Smooth muscle cell (in vitro differentiated cells): ENCODE results near the gene SCUBE1. TPM values are rescaled to one million over a fixed set of nuclear protein-coding genes. Genes with fewer than 3 reads are reported as not detected.

ENCODE experiments used
- DNase-seq: peaks from one replicate; lab custom pipeline; 2025; ENCODE audit not compliant: unreplicated experiment; lab: John Stamatoyannopoulos, UW
- H2AFZ ChIP-seq: fragments of 200-600 bp; sonication (generic); 2 replicates; pipeline ENCODE4 v1.6.0; 2016; ENCODE audit warnings: antibody characterized with exemption, low read depth, mild to moderate bottlenecking
- H3F3A ChIP-seq: fragments of 200-600 bp; sonication (generic); 2 replicates; pipeline ENCODE4 v1.6.0; 2017; ENCODE audit warnings: antibody characterized with exemption, low read depth
- H3K27ac ChIP-seq: fragments of 200-600 bp; sonication (generic); 2 replicates; pipeline ENCODE4 v1.5.1; 2016; ENCODE audit warnings: low read depth, mild to moderate bottlenecking
- H3K27me3 ChIP-seq: fragments of 200-600 bp; sonication (generic); 2 replicates; pipeline ENCODE4 v1.6.1; 2016; ENCODE audit warnings: low read depth, mild to moderate bottlenecking
- H3K36me3 ChIP-seq: fragments of 200-600 bp; sonication (generic); 2 replicates; pipeline ENCODE4 v1.5.1; 2016; ENCODE audit warnings: low read depth
- H3K4me1 ChIP-seq: fragments of 200-600 bp; sonication (generic); 2 replicates; pipeline ENCODE4 v1.5.1; 2016; ENCODE audit warnings: low read depth
- H3K4me2 ChIP-seq: fragments of 200-600 bp; sonication (generic); 2 replicates; pipeline ENCODE4 v1.6.0; 2016; ENCODE audit warnings: mild to moderate bottlenecking
- H3K4me3 ChIP-seq: fragments of 200-600 bp; sonication (generic); 2 replicates; pipeline ENCODE4 v1.5.1; 2016; ENCODE audit warnings: mild to moderate bottlenecking
- H3K79me2 ChIP-seq: fragments of 200-600 bp; sonication (generic); 2 replicates; pipeline ENCODE4 v1.6.0; 2016; ENCODE audit warnings: low read depth, mild to moderate bottlenecking
- H3K9ac ChIP-seq: fragments of 200-600 bp; sonication (generic); 2 replicates; pipeline ENCODE4 v1.6.0; 2016; ENCODE audit warnings: low read depth
- H3K9me3 ChIP-seq: fragments of 200-600 bp; sonication (generic); replicated peaks from 2 replicates; pipeline ENCODE4 v1.5.1; 2016; ENCODE audit warnings: low read depth
- H4K20me1 ChIP-seq: fragments of 200-600 bp; sonication (generic); 2 replicates; pipeline ENCODE4 v1.6.0; 2016; ENCODE audit warnings: low read depth
- WGBS: methylation state at CpG from one replicate; pipeline ENCODE4 v1.1.7; 2016; ENCODE audit warnings: low lambda C conversion rate; 5-methylcytosine and 5-hydroxymethylcytosine counted together
- polyA plus RNA-seq: library from polyadenylated mRNA; unstranded; fragments of >200 nt; fragmentation: Nextera tagmentation; extraction: Ambion mirVana; gene quantifications from 2 replicates; pipeline ENCODE4 v1.2.1, GENCODE V29; 2016
- total RNA-seq: library from RNA; depleted of rRNA; stranded (reverse); fragments of >200 nt; gene quantifications from 2 replicates; pipeline ENCODE4 v1.2.3, GENCODE V29; 2014
- TF ChIP-seq, protein P1 (sequence below): fragments of 200-600 bp; sonication (generic); IDR thresholded peaks from 2 replicates; pipeline ENCODE4 v1.5.1; 2017; ENCODE audit warnings: borderline replicate concordance, mild to moderate bottlenecking, antibody characterized with exemption; ENCODE audit not compliant: insufficient read depth, poor library complexity, severe bottlenecking

The SCUBE1 gene
- total and polyA plus RNA-seq, 2 experiments from 2014 or later, result 13.4 to 16.3 TPM

DNA sequence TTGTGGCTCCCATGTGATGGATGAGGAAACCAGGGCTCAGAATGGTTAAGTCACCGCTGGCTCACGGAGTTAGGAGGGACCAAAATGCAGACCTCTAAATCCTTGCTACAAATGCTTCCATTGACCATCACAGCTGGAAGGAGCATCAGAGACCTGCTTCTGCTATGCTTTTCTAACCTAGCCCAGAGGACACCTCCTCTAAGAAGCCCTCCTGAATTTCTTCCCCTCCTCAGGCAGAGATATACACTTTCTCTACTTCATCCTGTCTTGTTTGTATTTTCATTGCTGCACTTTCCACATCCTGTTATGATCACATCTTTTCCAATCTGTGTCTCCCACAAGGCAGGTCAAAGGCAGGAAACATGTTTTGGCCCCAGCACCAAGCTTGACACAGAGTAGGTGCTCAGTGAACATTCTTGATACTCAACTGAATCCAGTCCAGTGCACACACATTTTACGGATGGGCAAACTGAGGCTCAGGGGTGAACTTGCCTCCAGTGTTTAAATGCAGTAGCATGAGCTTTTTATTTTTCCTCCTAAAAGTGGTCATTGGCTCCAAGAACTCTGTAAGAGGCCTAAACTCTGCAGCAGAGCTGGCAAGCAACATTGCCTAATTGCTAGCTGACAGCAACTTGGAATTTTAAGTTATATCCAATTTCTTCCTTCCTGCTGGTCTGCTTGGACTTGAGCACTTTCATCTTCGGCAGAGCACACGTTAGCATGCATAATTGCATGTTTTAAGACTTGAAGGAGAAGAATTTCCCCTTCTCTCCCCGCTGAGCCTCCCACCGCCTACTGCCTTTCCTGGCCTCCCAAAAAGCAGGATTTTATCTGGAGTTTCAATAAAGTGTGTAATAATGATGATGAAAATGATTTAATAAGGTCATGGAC lies 12.7 kb downstream of the SCUBE1 start:
- Histone ChIP-seq H3K36me3 (no peaks in the 10 kb centered on the region), H3K4me3 (no peak overlapping the region), H2AFZ (no peak overlapping the region), H3K9ac (no peak overlapping the region), H3K27me3 (no peaks in the 10 kb centered on the region), H3K4me1 (peaks cover 24% of the 10 kb centered on the region), H3K4me2 (peak overlapping the region; percentile 61), H3K79me2 (no peaks in the 10 kb centered on the region), H4K20me1 (no peaks in the 10 kb centered on the region), H3F3A (no peaks in the 10 kb centered on the region), H3K9me3 (no peaks in the 10 kb centered on the region), H3K27ac (no peak overlapping the region)
- no peak for DNase-seq
- 62% methylated on average over 7 of the region's 7 CpGs for WGBS
- TF ChIP-seq, protein P1, sequence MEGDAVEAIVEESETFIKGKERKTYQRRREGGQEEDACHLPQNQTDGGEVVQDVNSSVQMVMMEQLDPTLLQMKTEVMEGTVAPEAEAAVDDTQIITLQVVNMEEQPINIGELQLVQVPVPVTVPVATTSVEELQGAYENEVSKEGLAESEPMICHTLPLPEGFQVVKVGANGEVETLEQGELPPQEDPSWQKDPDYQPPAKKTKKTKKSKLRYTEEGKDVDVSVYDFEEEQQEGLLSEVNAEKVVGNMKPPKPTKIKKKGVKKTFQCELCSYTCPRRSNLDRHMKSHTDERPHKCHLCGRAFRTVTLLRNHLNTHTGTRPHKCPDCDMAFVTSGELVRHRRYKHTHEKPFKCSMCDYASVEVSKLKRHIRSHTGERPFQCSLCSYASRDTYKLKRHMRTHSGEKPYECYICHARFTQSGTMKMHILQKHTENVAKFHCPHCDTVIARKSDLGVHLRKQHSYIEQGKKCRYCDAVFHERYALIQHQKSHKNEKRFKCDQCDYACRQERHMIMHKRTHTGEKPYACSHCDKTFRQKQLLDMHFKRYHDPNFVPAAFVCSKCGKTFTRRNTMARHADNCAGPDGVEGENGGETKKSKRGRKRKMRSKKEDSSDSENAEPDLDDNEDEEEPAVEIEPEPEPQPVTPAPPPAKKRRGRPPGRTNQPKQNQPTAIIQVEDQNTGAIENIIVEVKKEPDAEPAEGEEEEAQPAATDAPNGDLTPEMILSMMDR, result no peak

DNA sequence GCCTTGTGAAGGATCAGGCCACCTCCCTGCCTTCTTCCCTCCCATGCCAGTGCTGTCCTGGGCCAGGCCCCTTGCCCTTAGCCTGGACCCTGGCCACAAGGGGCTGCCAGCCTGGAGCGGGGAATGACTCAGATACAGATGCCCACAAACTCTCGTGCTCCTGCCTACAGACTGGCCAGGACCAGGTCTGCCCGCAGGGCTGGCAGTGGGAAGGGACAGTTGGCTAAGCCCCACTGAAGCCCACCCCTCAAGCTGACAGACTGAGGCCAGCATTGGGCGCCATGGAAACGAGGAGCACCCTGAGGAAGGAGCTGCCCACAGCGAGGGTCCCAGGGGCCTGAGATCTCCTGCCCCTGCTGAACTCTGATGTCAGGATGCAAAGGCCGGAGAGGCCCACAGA lies 14.1 kb downstream of the SCUBE1 start:
- Histone ChIP-seq H2AFZ (no peak overlapping the region), H3F3A (no peaks in the 10 kb centered on the region), H3K4me2 (no peak overlapping the region), H3K79me2 (no peaks in the 10 kb centered on the region), H3K27ac (no peak overlapping the region), H4K20me1 (no peaks in the 10 kb centered on the region), H3K9me3 (no peaks in the 10 kb centered on the region), H3K36me3 (no peaks in the 10 kb centered on the region), H3K4me3 (no peak overlapping the region), H3K4me1 (peaks cover 37% of the 10 kb centered on the region), H3K27me3 (no peaks in the 10 kb centered on the region), H3K9ac (no peak overlapping the region)
- TF ChIP-seq, protein P1, result no peak
- DNase-seq, result no peak
- 93% methylated on average over 7 of the region's 7 CpGs for WGBS

DNA sequence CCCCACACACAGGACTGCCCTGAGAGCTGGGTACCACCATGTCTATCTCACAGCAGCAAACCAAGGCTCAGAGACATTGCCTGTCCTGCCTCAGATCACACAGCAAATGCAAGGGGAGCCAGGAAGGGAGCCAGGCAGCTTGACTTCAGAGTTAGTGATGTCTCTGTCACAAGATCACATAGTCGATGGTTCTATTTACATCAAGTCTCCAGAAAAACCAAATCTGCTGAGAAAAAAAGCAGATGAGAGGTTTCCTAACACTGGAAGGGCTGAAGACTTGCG lies 16.1 kb downstream of the SCUBE1 start:
- no peak for DNase-seq
- H3K9ac ChIP-seq, result no peak overlapping the region
- H3K4me3 ChIP-seq, result no peak overlapping the region
- no peaks in the 10 kb centered on the region for H3K79me2 ChIP-seq
- TF ChIP-seq, protein P1, result no peak
- peaks cover 39% of the 10 kb centered on the region for H3K4me1 ChIP-seq
- no peaks in the 10 kb centered on the region for H3F3A ChIP-seq
- 65% methylated on average over 2 of the region's 2 CpGs for WGBS
- H2AFZ ChIP-seq, result no peak overlapping the region
- H3K4me2 ChIP-seq, result no peak overlapping the region
- H3K36me3 ChIP-seq, result no peaks in the 10 kb centered on the region
- H4K20me1 ChIP-seq, result no peaks in the 10 kb centered on the region
- H3K27me3 ChIP-seq, result no peaks in the 10 kb centered on the region
- H3K9me3 ChIP-seq, result no peaks in the 10 kb centered on the region
- H3K27ac ChIP-seq, result no peak overlapping the region
